HEK293 (cell line): ENCODE measurements around the gene LBHD2.

Source experiments
- AEBP2 ChIP-seq: fragments of 450-650 bp; formaldehyde crosslinking; IDR thresholded peaks from 2 replicates; pipeline ENCODE4 v1.5.1; 2016; ENCODE audit warnings: missing biosample characterization, missing genetic modification characterization, borderline replicate concordance
- BCL11B ChIP-seq: fragments of 450-650 bp; formaldehyde crosslinking; IDR thresholded peaks from 2 replicates; pipeline ENCODE4 v1.5.1; 2016; ENCODE audit warnings: low read depth, missing biosample characterization, missing genetic modification characterization
- KLF17 ChIP-seq: fragments of 450-650 bp; formaldehyde crosslinking; IDR thresholded peaks from 2 replicates; pipeline ENCODE4 v1.5.1; 2016; ENCODE audit warnings: missing biosample characterization, missing genetic modification characterization
- SP2 ChIP-seq: fragments of 450-650 bp; formaldehyde crosslinking; IDR thresholded peaks from 2 replicates; pipeline ENCODE4 v1.5.1; 2016; ENCODE audit warnings: missing biosample characterization, missing genetic modification characterization
- TSHZ1 ChIP-seq: fragments of 450-650 bp; formaldehyde crosslinking; IDR thresholded peaks from 2 replicates; pipeline ENCODE4 v1.5.1; 2016; ENCODE audit warnings: missing biosample characterization, missing genetic modification characterization, borderline replicate concordance
- ZFP37 ChIP-seq: fragments of 450-650 bp; formaldehyde crosslinking; IDR thresholded peaks from 2 replicates; pipeline ENCODE4 v1.5.1; 2016; ENCODE audit warnings: missing biosample characterization, missing genetic modification characterization
- ZNF140 ChIP-seq: fragments of 450-650 bp; formaldehyde crosslinking; IDR thresholded peaks from 2 replicates; pipeline ENCODE4 v1.5.1; 2016; ENCODE audit warnings: missing biosample characterization, missing genetic modification characterization
- ZNF148 ChIP-seq: fragments of 450-650 bp; formaldehyde crosslinking; IDR thresholded peaks from 2 replicates; pipeline ENCODE4 v1.5.0; 2017; ENCODE audit warnings: missing biosample characterization, missing genetic modification characterization, borderline replicate concordance
- ZNF16 ChIP-seq: fragments of 450-650 bp; formaldehyde crosslinking; IDR thresholded peaks from 2 replicates; pipeline ENCODE4 v1.5.1; 2016; ENCODE audit warnings: low read depth, missing biosample characterization, missing genetic modification characterization
- ZNF211 ChIP-seq: fragments of 450-650 bp; formaldehyde crosslinking; IDR thresholded peaks from 2 replicates; pipeline ENCODE4 v1.5.1; 2016; ENCODE audit warnings: low read depth, missing biosample characterization, missing genetic modification characterization
- ZNF292 ChIP-seq: fragments of 450-650 bp; formaldehyde crosslinking; IDR thresholded peaks from 2 replicates; pipeline ENCODE4 v1.5.1; 2016; ENCODE audit warnings: low read depth, missing biosample characterization, missing genetic modification characterization, borderline replicate concordance
- ZNF341 ChIP-seq: fragments of 450-650 bp; formaldehyde crosslinking; IDR thresholded peaks from 2 replicates; pipeline ENCODE4; 2016; ENCODE audit warnings: low read depth, missing biosample characterization, missing genetic modification characterization
- ZNF37A ChIP-seq: fragments of 450-650 bp; IDR thresholded peaks from 2 replicates; pipeline ENCODE4 v1.5.1; 2018; ENCODE audit warnings: missing biosample characterization, missing genetic modification characterization
- ZNF404 ChIP-seq: fragments of 450-650 bp; formaldehyde crosslinking; IDR thresholded peaks from 2 replicates; pipeline ENCODE4 v1.5.1; 2017; ENCODE audit warnings: missing biosample characterization, missing genetic modification characterization
- ZNF48 ChIP-seq: fragments of 450-650 bp; formaldehyde crosslinking; IDR thresholded peaks from 2 replicates; pipeline ENCODE4 v1.5.1; 2016; ENCODE audit warnings: missing biosample characterization, missing genetic modification characterization
- ZNF513 ChIP-seq: fragments of 450-650 bp; IDR thresholded peaks from 2 replicates; pipeline ENCODE4 v1.5.1; 2018; ENCODE audit warnings: missing biosample characterization, missing genetic modification characterization
- ZNF521 ChIP-seq: fragments of 450-650 bp; formaldehyde crosslinking; IDR thresholded peaks from 2 replicates; pipeline ENCODE4 v1.5.1; 2017; ENCODE audit warnings: missing biosample characterization, mild to moderate bottlenecking, missing genetic modification characterization
- ZNF544 ChIP-seq: fragments of 450-650 bp; formaldehyde crosslinking; IDR thresholded peaks from 2 replicates; pipeline ENCODE4 v1.5.0; 2017; ENCODE audit warnings: missing biosample characterization, missing genetic modification characterization
- ZNF610 ChIP-seq: fragments of 450-650 bp; formaldehyde crosslinking; IDR thresholded peaks from 2 replicates; pipeline ENCODE4 v1.5.1; 2016; ENCODE audit warnings: missing biosample characterization, missing genetic modification characterization, borderline replicate concordance
- ZNF629 ChIP-seq: fragments of 450-650 bp; formaldehyde crosslinking; IDR thresholded peaks from 2 replicates; pipeline ENCODE4 v1.5.1; 2017; ENCODE audit warnings: missing biosample characterization, missing genetic modification characterization
- ZNF660 ChIP-seq: fragments of 450-650 bp; IDR thresholded peaks from 2 replicates; pipeline ENCODE4 v1.5.1; 2018; ENCODE audit warnings: missing biosample characterization, mild to moderate bottlenecking, missing genetic modification characterization
- ZNF692 ChIP-seq: fragments of 450-650 bp; formaldehyde crosslinking; IDR thresholded peaks from 2 replicates; pipeline ENCODE4 v1.5.1; 2016; ENCODE audit warnings: missing biosample characterization, missing genetic modification characterization
- ZNF747 ChIP-seq: fragments of 450-650 bp; formaldehyde crosslinking; IDR thresholded peaks from 2 replicates; pipeline ENCODE4 v1.5.1; 2016; ENCODE audit warnings: missing biosample characterization, missing genetic modification characterization
- ZSCAN16 ChIP-seq: fragments of 450-650 bp; formaldehyde crosslinking; IDR thresholded peaks from 2 replicates; pipeline ENCODE4 v1.5.1; 2016; ENCODE audit warnings: missing biosample characterization, missing genetic modification characterization
- ZSCAN4 ChIP-seq: fragments of 450-650 bp; formaldehyde crosslinking; IDR thresholded peaks from 2 replicates; pipeline ENCODE4 v1.5.1; 2017; ENCODE audit warnings: missing biosample characterization, missing genetic modification characterization

The LBHD2 gene

GRCh38 chr14:103078420-103078749, 5.6 kb upstream of the LBHD2 start (continued):
- TF ChIP-seq ZNF692 (tag by site-specific recombination) (0 out of 2 replicates have a peak, but pooled peaks have one; percentile 33), ZNF140 (tag by site-specific recombination) (no peak), ZNF521 (tag by site-specific recombination) (no peak), ZNF660 (tag by site-specific recombination) (no peak), ZFP37 (tag by site-specific recombination) (no peak), BCL11B (tag by site-specific recombination) (no peak), ZNF544 (no peak), ZNF610 (no peak), ZNF37A (tag by site-specific recombination) (no peak), ZSCAN4 (tag by site-specific recombination) (no peak), ZNF747 (no peak), ZNF404 (tag by site-specific recombination) (no peak), ZSCAN16 (no peak), ZNF341 (tag by site-specific recombination) (no peak), ZNF148 (tag by site-specific recombination) (no peak), TSHZ1 (tag by site-specific recombination) (no peak), ZNF48 (tag by site-specific recombination) (no peak), AEBP2 (tag by site-specific recombination) (no peak), ZNF292 (no peak), ZNF211 (tag by site-specific recombination) (no peak), SP2 (tag by site-specific recombination) (no peak), ZNF513 (tag by site-specific recombination) (no peak), ZNF629 (tag by site-specific recombination) (no peak), ZNF16 (tag by site-specific recombination) (no peak), KLF17 (tag by site-specific recombination) (no peak)
